GM23338 (cell line): ENCODE results near the gene TSPAN1. TPM values are rescaled to one million over a fixed set of nuclear protein-coding genes. Genes with fewer than 3 reads are reported as not detected.

ENCODE experiments used
- ATAC-seq: fragments of 200-7000 bp; cut with Tn5 transposase; 3 replicates; pipeline ENCODE4 v1.9.1; 2020
- DNase-seq: peaks from one replicate; pipeline ENCODE4 v3.0.0-alpha.2; 2015; ENCODE audit warnings: low spot score
- H2AFZ ChIP-seq: fragments of 200-600 bp; sonication (generic); 2 replicates; pipeline ENCODE4 v1.8.0; 2016; ENCODE audit warnings: antibody characterized with exemption, mild to moderate bottlenecking, moderate library complexity
- H3F3A ChIP-seq: fragments of 200-600 bp; sonication (generic); replicated peaks from 2 replicates; pipeline ENCODE4 v1.8.0; 2017; ENCODE audit warnings: antibody characterized with exemption, mixed run types, low read depth
- H3K27ac ChIP-seq: fragments of 200-600 bp; sonication (generic); 2 replicates; pipeline ENCODE4 v1.6.1; 2016; ENCODE audit warnings: low read depth
- H3K27me3 ChIP-seq: fragments of 200-600 bp; sonication (generic); 2 replicates; pipeline ENCODE4 v1.8.0; 2016; ENCODE audit warnings: mild to moderate bottlenecking, mixed run types, moderate library complexity; ENCODE audit not compliant: insufficient read depth
- H3K36me3 ChIP-seq: fragments of 200-600 bp; sonication (generic); 2 replicates; pipeline ENCODE4 v1.8.0; 2016; ENCODE audit warnings: mild to moderate bottlenecking; ENCODE audit not compliant: insufficient read depth
- H3K4me1 ChIP-seq: fragments of 200-600 bp; sonication (generic); 2 replicates; pipeline ENCODE4 v1.8.0; 2016; ENCODE audit warnings: mild to moderate bottlenecking, moderate library complexity; ENCODE audit not compliant: insufficient read depth
- H3K4me2 ChIP-seq: fragments of 200-600 bp; sonication (generic); 2 replicates; pipeline ENCODE4 v1.7.1; 2017; ENCODE audit warnings: mixed run types
- H3K4me3 ChIP-seq: fragments of 200-600 bp; sonication (generic); 2 replicates; pipeline ENCODE4 v1.6.1; 2016; ENCODE audit warnings: mixed run types
- H3K79me2 ChIP-seq: fragments of 200-600 bp; sonication (generic); replicated peaks from 2 replicates; pipeline ENCODE4 v1.8.0; 2017; ENCODE audit warnings: mild to moderate bottlenecking; ENCODE audit not compliant: insufficient read depth
- H3K9me2 ChIP-seq: fragments of 200-600 bp; sonication (generic); 2 replicates; pipeline ENCODE4 v1.8.0; 2017; ENCODE audit not compliant: insufficient read depth
- H4K20me1 ChIP-seq: fragments of 200-600 bp; sonication (generic); replicated peaks from 2 replicates; pipeline ENCODE4 v1.8.0; 2017; ENCODE audit warnings: mild to moderate bottlenecking; ENCODE audit not compliant: insufficient read depth
- H3K27ac Mint-ChIP-seq: 2 replicates; pipeline ENCODE4 v1.8.0; 2020; ENCODE audit warnings: inconsistent platforms, mild to moderate bottlenecking, moderate library complexity, mixed read lengths
- H3K27me3 Mint-ChIP-seq: 3 replicates; pipeline ENCODE4 v1.8.0; 2022; ENCODE audit warnings: low read depth, mild to moderate bottlenecking, moderate library complexity, mixed read lengths, inconsistent platforms; ENCODE audit not compliant: insufficient read depth, poor library complexity
- H3K36me3 Mint-ChIP-seq: 3 replicates; pipeline ENCODE4 v1.8.0; 2021; ENCODE audit warnings: low read depth, mild to moderate bottlenecking, inconsistent platforms, moderate library complexity, mixed read lengths
- H3K4me1 Mint-ChIP-seq: 3 replicates; pipeline ENCODE4 v1.8.0; 2020; ENCODE audit warnings: mild to moderate bottlenecking, inconsistent platforms, mixed read lengths
- H3K4me3 Mint-ChIP-seq: 3 replicates; pipeline ENCODE4 v1.8.0; 2021; ENCODE audit warnings: moderate library complexity, mild to moderate bottlenecking, inconsistent platforms, mixed read lengths
- H3K9me3 Mint-ChIP-seq: 3 replicates; pipeline ENCODE4 v1.8.0; 2020; ENCODE audit warnings: moderate library complexity, mild to moderate bottlenecking, inconsistent platforms, mixed read lengths
- CREB1 ChIP-seq: fragments of 250-450 bp; sonication (Bioruptor Pico); IDR thresholded peaks from 2 replicates; pipeline ENCODE4 v1.5.0; 2020; ENCODE audit warnings: low read depth, mild to moderate bottlenecking, moderate library complexity
- EZH2 ChIP-seq: fragments of 200-600 bp; sonication (generic); IDR thresholded peaks from one replicate; pipeline ENCODE4 v1.8.0; 2017; ENCODE audit warnings: antibody characterized with exemption, mild to moderate bottlenecking, low read depth; ENCODE audit not compliant: unreplicated experiment
- EZH2phosphoT487 ChIP-seq: fragments of 200-600 bp; sonication (generic); IDR thresholded peaks from one replicate; pipeline ENCODE4 v1.8.1; 2018; ENCODE audit warnings: antibody characterized with exemption; ENCODE audit not compliant: unreplicated experiment
- JUNB ChIP-seq: IDR thresholded peaks from one replicate; pipeline ENCODE4 v1.6.1; 2016; ENCODE audit warnings: antibody characterized with exemption; ENCODE audit not compliant: unreplicated experiment
- NANOG ChIP-seq: IDR thresholded peaks from 2 replicates; pipeline ENCODE4 v1.6.1; 2016; ENCODE audit warnings: antibody characterized with exemption, borderline replicate concordance
- POLR2AphosphoS5 ChIP-seq: IDR thresholded peaks from 2 replicates; pipeline ENCODE4 v1.6.1; 2016; ENCODE audit warnings: antibody characterized with exemption, low read depth
- ZNF114 ChIP-seq: fragments of 250-450 bp; sonication (Bioruptor Pico); IDR thresholded peaks from 2 replicates; pipeline ENCODE4 v1.5.0; 2020; ENCODE audit warnings: mild to moderate bottlenecking, moderate library complexity
- ZNF331 ChIP-seq: fragments of 250-450 bp; sonication (Bioruptor Pico); IDR thresholded peaks from 2 replicates; pipeline ENCODE4 v1.5.0; 2020; ENCODE audit warnings: low read depth, mild to moderate bottlenecking, moderate library complexity
- ZNF462 ChIP-seq: fragments of 250-450 bp; sonication (Bioruptor Pico); IDR thresholded peaks from 2 replicates; pipeline ENCODE4 v1.5.0; 2020; ENCODE audit warnings: mild to moderate bottlenecking, moderate library complexity
- polyA plus RNA-seq: library from polyadenylated mRNA; unstranded; fragments of >200 nt; fragmentation: Nextera tagmentation; extraction: Ambion mirVana; gene quantifications from 2 replicates; pipeline ENCODE4 v1.2.1, GENCODE V29; 2016
- total RNA-seq: library from RNA; depleted of rRNA; stranded (reverse); fragments of >200 nt; shearing (Covaris generic); gene quantifications from 2 replicates; pipeline ENCODE4 v1.2.3, GENCODE V29; 2014
- TF ChIP-seq, protein P1 (sequence below): IDR thresholded peaks from one replicate; pipeline ENCODE4 v1.6.1; 2018; ENCODE audit warnings: antibody characterized with exemption; ENCODE audit not compliant: unreplicated experiment
- TF ChIP-seq, protein P2 (sequence below), 2 experiments: fragments of 200-600 bp in 1 of 2; sonication (generic) in 1 of 2; conservative IDR thresholded peaks; 2 replicates each; pipeline versions ENCODE4 v1.5.1 to v1.6.1; 2016 to 2017; ENCODE audit warnings: antibody characterized with exemption in 2 of 2, low read depth in 2 of 2, mild to moderate bottlenecking in 2 of 2, moderate library complexity in 1 of 2
- TF ChIP-seq, protein P3 (sequence below): IDR thresholded peaks from 2 replicates; pipeline ENCODE4 v1.6.1; 2016; ENCODE audit warnings: antibody characterized with exemption

Gene TSPAN1
- total and polyA plus RNA-seq, 2 experiments from 2014 or later, result not detected

- Histone ChIP-seq H3K27ac (peak overlapping the region; percentile 91), H3F3A (peaks cover 8% of the 10 kb centered on the region), H3K4me2 (peak overlapping the region; percentile 85), H3K9me2 (no peaks in the 10 kb centered on the region), H2AFZ (peak overlapping the region; percentile 90; the same call in 1 of the 2 replicates), H4K20me1 (no peaks in the 10 kb centered on the region), H3K36me3 (no peaks in the 10 kb centered on the region), H3K4me1 (peaks cover 23% of the 10 kb centered on the region), H3K4me3 (peak overlapping the region; percentile 91), H3K79me2 (peaks cover 17% of the 10 kb centered on the region), H3K27me3 (peaks cover 18% of the 10 kb centered on the region)
- Mint-ChIP-seq H3K4me3 (peak overlapping the region; percentile 93), H3K4me1 (peaks cover 27% of the 10 kb centered on the region), H3K9me3 (no peaks in the 10 kb centered on the region), H3K27ac (peak overlapping the region; percentile 100; the same call in 1 of the 2 replicates), H3K27me3 (peaks cover 9% of the 10 kb centered on the region), H3K36me3 (no peaks in the 10 kb centered on the region)
- TF ChIP-seq CREB1 (CRISPR knock-in tag) (no peak), ZNF114 (CRISPR knock-in tag) (no peak), POLR2AphosphoS5 (no peak), JUNB (no peak), EZH2phosphoT487 (no peak), NANOG (no peak), ZNF462 (CRISPR knock-in tag) (no peak), ZNF331 (CRISPR knock-in tag) (no peak), EZH2 (no peak)
- TF ChIP-seq, protein P1, sequence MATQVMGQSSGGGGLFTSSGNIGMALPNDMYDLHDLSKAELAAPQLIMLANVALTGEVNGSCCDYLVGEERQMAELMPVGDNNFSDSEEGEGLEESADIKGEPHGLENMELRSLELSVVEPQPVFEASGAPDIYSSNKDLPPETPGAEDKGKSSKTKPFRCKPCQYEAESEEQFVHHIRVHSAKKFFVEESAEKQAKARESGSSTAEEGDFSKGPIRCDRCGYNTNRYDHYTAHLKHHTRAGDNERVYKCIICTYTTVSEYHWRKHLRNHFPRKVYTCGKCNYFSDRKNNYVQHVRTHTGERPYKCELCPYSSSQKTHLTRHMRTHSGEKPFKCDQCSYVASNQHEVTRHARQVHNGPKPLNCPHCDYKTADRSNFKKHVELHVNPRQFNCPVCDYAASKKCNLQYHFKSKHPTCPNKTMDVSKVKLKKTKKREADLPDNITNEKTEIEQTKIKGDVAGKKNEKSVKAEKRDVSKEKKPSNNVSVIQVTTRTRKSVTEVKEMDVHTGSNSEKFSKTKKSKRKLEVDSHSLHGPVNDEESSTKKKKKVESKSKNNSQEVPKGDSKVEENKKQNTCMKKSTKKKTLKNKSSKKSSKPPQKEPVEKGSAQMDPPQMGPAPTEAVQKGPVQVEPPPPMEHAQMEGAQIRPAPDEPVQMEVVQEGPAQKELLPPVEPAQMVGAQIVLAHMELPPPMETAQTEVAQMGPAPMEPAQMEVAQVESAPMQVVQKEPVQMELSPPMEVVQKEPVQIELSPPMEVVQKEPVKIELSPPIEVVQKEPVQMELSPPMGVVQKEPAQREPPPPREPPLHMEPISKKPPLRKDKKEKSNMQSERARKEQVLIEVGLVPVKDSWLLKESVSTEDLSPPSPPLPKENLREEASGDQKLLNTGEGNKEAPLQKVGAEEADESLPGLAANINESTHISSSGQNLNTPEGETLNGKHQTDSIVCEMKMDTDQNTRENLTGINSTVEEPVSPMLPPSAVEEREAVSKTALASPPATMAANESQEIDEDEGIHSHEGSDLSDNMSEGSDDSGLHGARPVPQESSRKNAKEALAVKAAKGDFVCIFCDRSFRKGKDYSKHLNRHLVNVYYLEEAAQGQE, result no peak
- TF ChIP-seq, protein P2, sequence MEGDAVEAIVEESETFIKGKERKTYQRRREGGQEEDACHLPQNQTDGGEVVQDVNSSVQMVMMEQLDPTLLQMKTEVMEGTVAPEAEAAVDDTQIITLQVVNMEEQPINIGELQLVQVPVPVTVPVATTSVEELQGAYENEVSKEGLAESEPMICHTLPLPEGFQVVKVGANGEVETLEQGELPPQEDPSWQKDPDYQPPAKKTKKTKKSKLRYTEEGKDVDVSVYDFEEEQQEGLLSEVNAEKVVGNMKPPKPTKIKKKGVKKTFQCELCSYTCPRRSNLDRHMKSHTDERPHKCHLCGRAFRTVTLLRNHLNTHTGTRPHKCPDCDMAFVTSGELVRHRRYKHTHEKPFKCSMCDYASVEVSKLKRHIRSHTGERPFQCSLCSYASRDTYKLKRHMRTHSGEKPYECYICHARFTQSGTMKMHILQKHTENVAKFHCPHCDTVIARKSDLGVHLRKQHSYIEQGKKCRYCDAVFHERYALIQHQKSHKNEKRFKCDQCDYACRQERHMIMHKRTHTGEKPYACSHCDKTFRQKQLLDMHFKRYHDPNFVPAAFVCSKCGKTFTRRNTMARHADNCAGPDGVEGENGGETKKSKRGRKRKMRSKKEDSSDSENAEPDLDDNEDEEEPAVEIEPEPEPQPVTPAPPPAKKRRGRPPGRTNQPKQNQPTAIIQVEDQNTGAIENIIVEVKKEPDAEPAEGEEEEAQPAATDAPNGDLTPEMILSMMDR (conservative IDR thresholded peaks at IDR 0.05; ENCODE audit: low read depth in 2 of 2), result no peak
- TF ChIP-seq, protein P3, sequence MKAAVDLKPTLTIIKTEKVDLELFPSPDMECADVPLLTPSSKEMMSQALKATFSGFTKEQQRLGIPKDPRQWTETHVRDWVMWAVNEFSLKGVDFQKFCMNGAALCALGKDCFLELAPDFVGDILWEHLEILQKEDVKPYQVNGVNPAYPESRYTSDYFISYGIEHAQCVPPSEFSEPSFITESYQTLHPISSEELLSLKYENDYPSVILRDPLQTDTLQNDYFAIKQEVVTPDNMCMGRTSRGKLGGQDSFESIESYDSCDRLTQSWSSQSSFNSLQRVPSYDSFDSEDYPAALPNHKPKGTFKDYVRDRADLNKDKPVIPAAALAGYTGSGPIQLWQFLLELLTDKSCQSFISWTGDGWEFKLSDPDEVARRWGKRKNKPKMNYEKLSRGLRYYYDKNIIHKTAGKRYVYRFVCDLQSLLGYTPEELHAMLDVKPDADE, result no peak
- DNase-seq (no peak), ATAC-seq (no peak)
Observed at GRCh38 chr1:46133781-46134350, 41.0 kb upstream of the TSPAN1 start.
